ENCODE results near the gene AGMO. TPM values are rescaled to one million over a fixed set of nuclear protein-coding genes. Genes with fewer than 3 reads are reported as not detected.

AGMO gene
- total RNA-seq, 1 donor from 2014 or later = not detected

DNA sequence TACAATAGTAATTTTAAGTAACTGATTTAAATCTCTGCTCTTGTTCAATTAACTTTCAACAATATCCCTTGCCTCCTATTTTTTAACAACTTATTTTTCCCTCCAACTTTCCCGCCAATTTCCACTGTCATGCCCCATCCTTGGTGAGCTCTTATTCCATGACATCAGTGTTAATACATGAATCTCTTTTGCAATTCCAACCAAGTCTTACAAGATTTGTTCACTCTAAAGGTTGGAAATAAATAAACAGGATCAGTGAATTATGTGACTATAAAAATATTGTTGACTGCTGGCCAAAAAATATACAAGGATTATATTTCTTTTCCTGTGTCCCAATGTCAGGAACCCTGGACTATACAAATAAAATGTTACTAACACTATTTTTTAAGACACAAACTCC lies 21.0 kb upstream of the AGMO start:
- DNase-seq (ENCODE audit: low read depth) = no peak
- no peak overlapping the region for H3K4me3 ChIP-seq (ENCODE audit: low read depth, low read length)
- TF ChIP-seq, protein P1, sequence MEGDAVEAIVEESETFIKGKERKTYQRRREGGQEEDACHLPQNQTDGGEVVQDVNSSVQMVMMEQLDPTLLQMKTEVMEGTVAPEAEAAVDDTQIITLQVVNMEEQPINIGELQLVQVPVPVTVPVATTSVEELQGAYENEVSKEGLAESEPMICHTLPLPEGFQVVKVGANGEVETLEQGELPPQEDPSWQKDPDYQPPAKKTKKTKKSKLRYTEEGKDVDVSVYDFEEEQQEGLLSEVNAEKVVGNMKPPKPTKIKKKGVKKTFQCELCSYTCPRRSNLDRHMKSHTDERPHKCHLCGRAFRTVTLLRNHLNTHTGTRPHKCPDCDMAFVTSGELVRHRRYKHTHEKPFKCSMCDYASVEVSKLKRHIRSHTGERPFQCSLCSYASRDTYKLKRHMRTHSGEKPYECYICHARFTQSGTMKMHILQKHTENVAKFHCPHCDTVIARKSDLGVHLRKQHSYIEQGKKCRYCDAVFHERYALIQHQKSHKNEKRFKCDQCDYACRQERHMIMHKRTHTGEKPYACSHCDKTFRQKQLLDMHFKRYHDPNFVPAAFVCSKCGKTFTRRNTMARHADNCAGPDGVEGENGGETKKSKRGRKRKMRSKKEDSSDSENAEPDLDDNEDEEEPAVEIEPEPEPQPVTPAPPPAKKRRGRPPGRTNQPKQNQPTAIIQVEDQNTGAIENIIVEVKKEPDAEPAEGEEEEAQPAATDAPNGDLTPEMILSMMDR (conservative IDR thresholded peaks at IDR 0.05; ENCODE audit: low read depth, low read length) = no peak

DNA sequence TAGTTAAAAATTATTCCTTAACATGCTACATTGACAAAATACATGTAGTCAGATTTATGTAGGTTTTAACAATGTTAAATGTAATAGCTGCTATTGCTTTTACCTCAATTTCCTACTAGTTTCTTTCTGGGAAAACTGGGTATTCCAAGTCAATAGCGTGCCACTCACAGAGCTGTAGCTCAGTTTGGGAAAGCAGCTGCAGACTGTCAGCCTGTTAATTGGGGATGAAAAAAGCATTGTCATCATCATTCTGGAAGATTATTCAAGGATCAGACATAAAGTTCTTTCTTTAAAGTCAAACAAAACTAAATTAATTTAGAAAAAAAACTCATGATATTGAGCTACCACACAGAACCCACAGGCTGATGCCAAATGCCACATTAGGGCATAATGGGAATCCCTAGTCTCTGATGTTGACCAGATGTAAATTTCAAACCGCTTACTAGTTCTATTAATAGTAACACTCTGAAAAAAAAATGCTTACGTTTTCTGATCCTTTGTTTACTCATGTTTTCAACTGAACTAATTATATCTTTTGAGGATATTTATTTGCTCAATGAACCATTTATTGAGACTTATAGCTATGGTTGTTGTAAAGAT lies 19.6 kb upstream of the AGMO start:
- no peak for DNase-seq (ENCODE audit: low read depth)
- TF ChIP-seq, protein P1 (conservative IDR thresholded peaks at IDR 0.05; ENCODE audit: low read depth, low read length) = no peak

DNA sequence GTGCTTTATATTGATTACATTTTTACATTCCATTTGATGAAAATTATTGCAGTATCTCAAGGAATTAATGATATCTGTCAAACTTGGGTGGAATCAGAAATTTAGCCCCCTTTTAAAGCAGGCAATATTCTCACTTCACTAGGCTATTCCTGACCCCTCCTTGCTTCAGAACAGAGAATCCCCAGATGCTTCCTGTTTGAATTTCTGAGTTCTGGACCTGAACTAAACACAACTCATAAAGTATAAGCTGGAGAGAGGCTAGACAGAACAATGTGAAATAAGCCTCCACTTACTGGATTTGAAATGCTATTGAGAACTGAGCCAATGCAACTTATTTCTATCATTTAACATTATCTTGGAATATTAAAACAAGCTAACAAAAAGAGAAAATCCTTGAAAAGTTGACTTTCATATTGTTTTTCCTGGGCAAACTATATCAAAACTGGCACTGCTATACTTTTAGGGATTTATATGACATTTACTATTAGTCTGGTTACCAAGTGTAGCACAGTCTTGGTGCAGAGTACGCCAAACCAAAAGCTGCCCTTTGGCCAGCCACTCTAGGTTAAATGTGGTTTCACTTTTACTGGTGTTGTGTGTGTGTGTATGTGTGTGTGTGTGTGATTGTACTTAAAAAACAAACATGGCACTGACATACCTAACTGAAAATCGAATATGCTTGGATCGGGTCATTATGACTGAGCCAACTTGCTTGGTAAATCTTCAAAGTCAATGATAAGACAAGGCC lies 19.0 kb upstream of the AGMO start:
- TF ChIP-seq, protein P1 (conservative IDR thresholded peaks at IDR 0.05; ENCODE audit: low read depth, low read length) = no peak
- no peak overlapping the region for H3K4me3 ChIP-seq (ENCODE audit: low read depth, low read length)
- no peak for DNase-seq (ENCODE audit: low read depth)

More for the DNA sequence above, 19.6 kb upstream of the AGMO start:
- no peak overlapping the region for H3K4me3 ChIP-seq (ENCODE audit: low read depth, low read length)

DNA sequence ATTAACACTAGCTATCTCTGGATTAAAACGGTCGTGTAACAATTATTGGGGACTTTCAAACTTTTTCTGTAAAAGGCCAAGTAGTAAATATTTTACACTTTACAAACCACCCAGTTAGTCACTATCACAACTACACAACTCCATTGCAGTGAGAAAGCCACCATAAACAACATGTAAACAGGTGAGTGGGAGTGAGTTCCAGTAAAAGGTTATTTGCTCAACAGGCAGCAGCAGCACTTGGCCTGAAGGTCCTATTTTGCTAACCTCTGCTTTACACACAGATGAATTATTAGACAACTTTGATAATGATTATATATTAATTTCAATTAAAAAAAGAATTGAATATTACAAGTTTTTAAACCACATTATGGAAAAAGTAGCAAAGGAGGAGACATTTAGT lies 15.8 kb upstream of the AGMO start:
- no peak for DNase-seq (ENCODE audit: low read depth)
- H3K4me3 ChIP-seq (ENCODE audit: low read depth, low read length) = no peak overlapping the region
- TF ChIP-seq, protein P1 (conservative IDR thresholded peaks at IDR 0.05; ENCODE audit: low read depth, low read length) = no peak

DNA sequence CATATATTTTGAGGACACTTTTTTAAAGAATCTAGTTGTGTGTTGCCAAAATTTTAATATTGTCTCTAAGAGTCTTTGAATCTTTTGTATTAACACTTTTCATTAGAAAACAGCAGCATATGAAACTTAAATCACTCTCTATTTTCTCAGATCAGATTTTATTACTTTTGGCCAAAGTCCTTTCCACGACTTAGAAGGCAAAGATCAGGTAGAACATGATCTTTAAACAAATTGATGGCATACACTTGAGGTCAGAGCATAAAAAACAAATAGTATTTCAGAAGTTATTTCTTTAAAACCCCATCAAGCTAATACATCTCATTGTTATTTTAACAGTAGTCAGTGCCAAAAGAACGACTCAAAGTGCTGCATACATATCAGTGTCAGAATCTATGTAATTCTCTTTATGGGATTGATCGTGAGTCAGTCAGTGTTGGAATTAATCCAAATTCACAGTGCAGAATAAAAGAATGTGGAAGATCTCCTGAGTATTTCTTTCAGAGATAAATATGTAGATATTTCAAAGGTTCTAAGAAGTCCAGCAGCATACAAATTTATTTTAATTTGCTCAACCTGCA lies 9.6 kb upstream of the AGMO start:
- TF ChIP-seq, protein P1 (conservative IDR thresholded peaks at IDR 0.05; ENCODE audit: low read depth, low read length) = no peak
- no peak overlapping the region for H3K4me3 ChIP-seq (ENCODE audit: low read depth, low read length)
- DNase-seq (ENCODE audit: low read depth) = no peak

DNA sequence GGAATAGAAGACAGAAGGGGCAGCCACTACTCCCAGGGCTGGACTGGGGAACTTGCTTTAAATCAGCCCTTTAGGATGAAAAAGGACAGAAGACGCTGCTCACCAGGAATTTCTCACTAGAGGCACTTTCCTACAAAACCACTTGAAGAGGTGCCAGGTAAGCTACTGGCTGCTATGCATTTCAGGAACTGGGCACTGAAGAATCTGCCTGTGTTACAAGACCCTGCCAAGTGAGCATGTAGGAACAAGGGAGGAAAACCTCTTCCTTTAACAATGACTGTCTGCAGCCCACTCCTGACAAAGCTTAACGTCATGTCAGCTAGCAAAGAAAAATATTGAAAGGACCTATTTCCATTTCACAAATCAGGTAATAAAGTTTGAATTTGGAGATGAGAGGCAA lies 5.8 kb upstream of the AGMO start:
- TF ChIP-seq, protein P1 (conservative IDR thresholded peaks at IDR 0.05; ENCODE audit: low read depth, low read length) = no peak
- H3K4me3 ChIP-seq (ENCODE audit: low read depth, low read length) = no peak overlapping the region
- DNase-seq (ENCODE audit: low read depth) = no peak
